Neuronal stem cell (in vitro differentiated cells): ENCODE data around the gene FAM217A.

ENCODE experiments used
- DNase-seq: peaks from one replicate; pipeline ENCODE4 v3.0.0-alpha.2; 2013; ENCODE audit warnings: low spot score
- H2AFZ ChIP-seq: one replicate; pipeline ENCODE4 v1.6.1; 2013; ENCODE audit warnings: mild to moderate bottlenecking, low read length, inconsistent platforms
- H2AK5ac ChIP-seq: 2 replicates; pipeline ENCODE4 v1.6.1; 2013; ENCODE audit warnings: low read depth, mild to moderate bottlenecking, inconsistent platforms, low read length, moderate library complexity, mixed read lengths
- H2BK120ac ChIP-seq: 2 replicates; pipeline ENCODE4 v1.6.1; 2013; ENCODE audit warnings: low read depth, mild to moderate bottlenecking, inconsistent platforms, low read length, moderate library complexity, mixed read lengths
- H2BK12ac ChIP-seq: one replicate; pipeline ENCODE4 v1.6.1; 2013; ENCODE audit warnings: low read length, inconsistent platforms
- H2BK15ac ChIP-seq: 2 replicates; pipeline ENCODE4 v1.6.1; 2013; ENCODE audit warnings: mild to moderate bottlenecking, low read length, inconsistent platforms, mixed read lengths
- H2BK5ac ChIP-seq: one replicate; pipeline ENCODE4 v1.6.1; 2013; ENCODE audit warnings: inconsistent platforms, mild to moderate bottlenecking, low read length, moderate library complexity
- H3K14ac ChIP-seq: one replicate; pipeline ENCODE4 v1.6.1; 2013; ENCODE audit warnings: low read length, inconsistent platforms
- H3K18ac ChIP-seq: 2 replicates; pipeline ENCODE4 v1.6.1; 2013; ENCODE audit warnings: low read length, inconsistent platforms
- H3K23ac ChIP-seq: 2 replicates; pipeline ENCODE4 v1.6.1; 2013; ENCODE audit warnings: low read depth, mild to moderate bottlenecking, mixed read lengths, low read length, inconsistent platforms; ENCODE audit not compliant: poor library complexity
- H3K27ac ChIP-seq: replicated peaks from 3 replicates; pipeline ENCODE4 v1.5.1; 2013; ENCODE audit warnings: low read length, inconsistent platforms
- H3K27me3 ChIP-seq, 3 experiments: 2 replicates each; pipeline ENCODE4 v1.6.1; 2013; ENCODE audit warnings: low read length in 3 of 3, mild to moderate bottlenecking in 2 of 3, inconsistent platforms in 1 of 3, low read depth in 1 of 3, mixed read lengths in 1 of 3, moderate library complexity in 1 of 3; ENCODE audit not compliant: control insufficient read depth in 3 of 3, insufficient read depth in 3 of 3
- H3K36me3 ChIP-seq, 2 donors: replicated peaks in 1 of 2; 2 replicates each; pipeline ENCODE4 v1.6.1; 2013; ENCODE audit warnings: low read length in 2 of 2; ENCODE audit not compliant: control insufficient read depth in 2 of 2, insufficient read depth in 2 of 2
- H3K4ac ChIP-seq: 2 replicates; pipeline ENCODE4 v1.6.1; 2013; ENCODE audit warnings: inconsistent platforms, mild to moderate bottlenecking, low read length, moderate library complexity
- H3K4me1 ChIP-seq, 2 donors: 1 replicate in 1 of 2; 2 replicates in 1 of 2; pipeline ENCODE4 v1.6.1; 2013; ENCODE audit warnings: low read length in 2 of 2, low read depth in 1 of 2; ENCODE audit not compliant: control insufficient read depth in 2 of 2, insufficient read depth in 1 of 2
- H3K4me2 ChIP-seq: one replicate; pipeline ENCODE4 v1.6.1; 2013; ENCODE audit warnings: mild to moderate bottlenecking, low read length, inconsistent platforms; ENCODE audit not compliant: insufficient read depth, poor library complexity, severe bottlenecking
- H3K4me3 ChIP-seq, 2 donors: 2 replicates each; pipeline ENCODE4 v1.5.1; 2013; ENCODE audit warnings: low read length in 2 of 2, mild to moderate bottlenecking in 2 of 2, inconsistent platforms in 1 of 2, moderate library complexity in 1 of 2
- H3K79me1 ChIP-seq: one replicate; pipeline ENCODE4 v1.6.1; 2013; ENCODE audit warnings: low read depth, mild to moderate bottlenecking, inconsistent platforms, low read length, moderate library complexity
- H3K9ac ChIP-seq: one replicate; pipeline ENCODE4 v1.6.1; 2013; ENCODE audit warnings: mild to moderate bottlenecking, low read depth, low read length, inconsistent platforms; ENCODE audit not compliant: poor library complexity
- H3K9me3 ChIP-seq, 2 donors: replicated peaks in 1 of 2; 2 replicates each; pipeline versions ENCODE3 to v1.6.1; 2013; ENCODE audit warnings: low read length in 2 of 2, mild to moderate bottlenecking in 2 of 2, inconsistent platforms in 1 of 2, low read depth in 1 of 2, mixed read lengths in 1 of 2, moderate library complexity in 1 of 2; ENCODE audit not compliant: control insufficient read depth in 2 of 2, insufficient read depth in 1 of 2
- H4K8ac ChIP-seq: one replicate; pipeline ENCODE4 v1.6.1; 2013; ENCODE audit warnings: low read depth, mild to moderate bottlenecking, inconsistent platforms, low read length, moderate library complexity
- H4K91ac ChIP-seq: one replicate; pipeline ENCODE4 v1.6.1; 2013; ENCODE audit warnings: low read length, low read depth, mild to moderate bottlenecking, inconsistent platforms; ENCODE audit not compliant: poor library complexity
- WGBS, 2 donors: extraction: QIAGEN DNeasy Blood & Tissue Kit; methylation state at CpG; one replicate each; pipeline ENCODE4 v1.1.7; 2013; ENCODE audit warnings: missing lambda C conversion rate in 2 of 2, mixed read lengths in 1 of 2; ENCODE audit not compliant: insufficient read length in 2 of 2, insufficient replicate concordance in 1 of 2; ENCODE audit errors: extremely low coverage in 2 of 2; 5-methylcytosine and 5-hydroxymethylcytosine counted together

The FAM217A gene

GRCh38 chr6:4031442-4031841, 47.5 kb downstream of the FAM217A start:
- H4K8ac ChIP-seq = no peak overlapping the region
- no peak for DNase-seq
- H3K4me2 ChIP-seq = no peak overlapping the region
- no peak overlapping the region for H2AFZ ChIP-seq
- no peaks in the 10 kb centered on the region for H3K4me1 ChIP-seq
- no peak overlapping the region for H2BK120ac ChIP-seq
- H2BK12ac ChIP-seq = no peak overlapping the region
- H2BK5ac ChIP-seq = no peak overlapping the region
- no peak overlapping the region for H2AK5ac ChIP-seq
- H3K4ac ChIP-seq = no peak overlapping the region
- no CpG with 5 or more reads among the region's 1 CpG for WGBS, 2 donors
- H3K23ac ChIP-seq = no peak overlapping the region
- H3K18ac ChIP-seq = no peak overlapping the region
- no peak overlapping the region for H3K9ac ChIP-seq
- H3K14ac ChIP-seq = no peak overlapping the region
- no peak overlapping the region for H4K91ac ChIP-seq
- peaks cover 8% of the 10 kb centered on the region for H3K79me1 ChIP-seq
- no peaks in the 10 kb centered on the region for H3K27me3 ChIP-seq
- H3K27ac ChIP-seq = no peak overlapping the region
- no peak overlapping the region for H3K4me3 ChIP-seq
- H3K36me3 ChIP-seq = peaks cover 4 to 90% of the 10 kb centered on the region in 2 donors
- peaks cover 0 to 4% of the 10 kb centered on the region in 2 donors for H3K9me3 ChIP-seq
- no peak overlapping the region for H2BK15ac ChIP-seq

GRCh38 chr6:4030669-4031068, 48.3 kb downstream of the FAM217A start:
- Histone ChIP-seq H3K36me3 (peaks cover 2 to 83% of the 10 kb centered on the region in 2 donors), H3K27ac (no peak overlapping the region), H3K18ac (no peak overlapping the region), H3K4me2 (no peak overlapping the region), H3K23ac (no peak overlapping the region), H3K9ac (no peak overlapping the region), H2BK12ac (no peak overlapping the region), H2AFZ (no peak overlapping the region), H3K14ac (no peak overlapping the region), H2BK15ac (no peak overlapping the region), H3K4ac (no peak overlapping the region), H2BK120ac (no peak overlapping the region), H3K4me1 (no peaks in the 10 kb centered on the region), H2AK5ac (no peak overlapping the region), H3K27me3 (no peaks in the 10 kb centered on the region), H3K79me1 (peaks cover 4% of the 10 kb centered on the region), H3K9me3 (peaks cover 0 to 4% of the 10 kb centered on the region in 2 donors), H4K8ac (no peak overlapping the region), H4K91ac (no peak overlapping the region), H2BK5ac (no peak overlapping the region), H3K4me3 (no peak overlapping the region)
- no CpG with 5 or more reads among the region's 2 CpGs for WGBS, 2 donors
- DNase-seq = no peak

- Histone ChIP-seq H4K8ac (no peak overlapping the region), H2BK5ac (no peak overlapping the region), H3K14ac (no peak overlapping the region), H3K18ac (no peak overlapping the region), H3K27ac (no peak overlapping the region), H2BK12ac (no peak overlapping the region), H2AK5ac (no peak overlapping the region), H3K27me3 (no peaks in the 10 kb centered on the region), H3K36me3 (peaks cover 2 to 88% of the 10 kb centered on the region in 2 donors), H4K91ac (no peak overlapping the region), H3K23ac (no peak overlapping the region), H2AFZ (no peak overlapping the region), H3K4me1 (no peaks in the 10 kb centered on the region), H2BK120ac (no peak overlapping the region), H3K9ac (no peak overlapping the region), H3K9me3 (peaks cover 0 to 4% of the 10 kb centered on the region in 2 donors), H3K4me2 (no peak overlapping the region), H2BK15ac (no peak overlapping the region), H3K4ac (no peak overlapping the region), H3K79me1 (peaks cover 4% of the 10 kb centered on the region), H3K4me3 (no peak overlapping the region)
- DNase-seq = no peak
- no CpG with 5 or more reads among the region's 7 CpGs for WGBS, 2 donors
Measured at GRCh38 chr6:4029687-4030086, 49.2 kb downstream of the FAM217A start.

GRCh38 chr6:4028051-4028450, 50.9 kb downstream of the FAM217A start:
- Histone ChIP-seq H2BK5ac (no peak overlapping the region), H4K91ac (no peak overlapping the region), H2AFZ (no peak overlapping the region), H3K36me3 (peaks cover 2 to 89% of the 10 kb centered on the region in 2 donors), H4K8ac (no peak overlapping the region), H2BK120ac (no peak overlapping the region), H2AK5ac (no peak overlapping the region), H2BK15ac (no peak overlapping the region), H3K4me2 (no peak overlapping the region), H2BK12ac (no peak overlapping the region), H3K79me1 (peaks cover 4% of the 10 kb centered on the region), H3K27ac (no peak overlapping the region), H3K4ac (no peak overlapping the region), H3K14ac (no peak overlapping the region), H3K18ac (no peak overlapping the region), H3K9me3 (peaks cover 0 to 4% of the 10 kb centered on the region in 2 donors), H3K27me3 (no peaks in the 10 kb centered on the region), H3K9ac (no peak overlapping the region), H3K4me1 (peaks cover 0 to 4% of the 10 kb centered on the region in 2 donors), H3K23ac (no peak overlapping the region), H3K4me3 (no peak overlapping the region)
- no peak for DNase-seq
